HG02884 (cell line): Measurements from ENCODE around the gene HADHA.

ENCODE experiments used
- ATAC-seq: cut with Tn5 transposase; IDR thresholded peaks from one replicate; pipeline ENCODE4 v1.9.1; 2021; ENCODE audit warnings: mild to moderate bottlenecking, moderate library complexity; ENCODE audit not compliant: unreplicated experiment

HADHA gene

GRCh38 chr2:26144953-26145680 is 99.3 kb downstream of the HADHA start:
- ATAC-seq = no peak

GRCh38 chr2:26144031-26144430 is 100.4 kb downstream of the HADHA start:
- no peak for ATAC-seq

- no peak for ATAC-seq
Measured at GRCh38 chr2:26141145-26141769, 103.2 kb downstream of the HADHA start.
